ENCODE measurements around the gene KRT36.

- no peak for TF ChIP-seq CTCF (IDR thresholded peaks at IDR 0.05)
- TF ChIP-seq POLR2A (IDR thresholded peaks at IDR 0.05) = no peak
Observed at GRCh38 chr17:41527063-41528023, 37.6 kb upstream of the KRT36 start.

Data from adrenal gland (tissue), 5 donors.